ENCODE measurements around the gene OSBPL10.

DNA sequence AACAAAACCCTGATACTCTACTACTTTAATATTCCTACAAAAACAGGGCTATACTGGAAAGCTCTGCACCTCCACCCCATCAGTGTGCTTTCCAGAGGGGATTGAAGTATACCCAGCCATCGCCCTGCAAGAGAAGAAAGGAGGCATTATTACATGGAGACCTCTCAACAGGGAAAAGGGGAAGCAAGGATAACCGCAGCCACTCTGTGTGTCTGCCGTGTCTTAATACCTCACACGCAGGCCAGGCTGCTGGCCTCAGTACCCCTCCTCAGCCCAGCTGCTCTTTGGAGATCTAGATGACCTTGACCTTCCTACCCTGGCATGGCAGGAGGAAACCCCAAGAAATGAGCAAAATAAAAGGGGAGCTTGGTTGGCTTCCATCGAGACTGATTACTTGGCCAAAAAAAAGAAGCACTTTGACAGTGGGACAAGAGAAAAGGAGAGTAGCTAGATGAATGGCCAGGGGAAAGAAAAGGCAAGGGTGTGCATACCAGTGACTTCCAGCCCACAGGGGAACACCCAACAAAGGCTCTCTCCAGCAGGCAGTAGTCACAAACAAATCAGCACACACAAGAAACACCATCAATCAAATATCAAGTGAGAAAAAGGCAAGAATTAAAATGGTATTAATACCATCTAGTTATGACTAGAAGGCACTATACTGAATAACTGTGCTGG lies 318.9 kb downstream of the OSBPL10 start:
- TF ChIP-seq CTCF (IDR thresholded peaks at IDR 0.05) (no peak), POLR2A (IDR thresholded peaks at IDR 0.05) (no peak)
